Smooth muscle cell (in vitro differentiated cells): Measurements from ENCODE around the gene PEX10. TPM values are rescaled to one million over a fixed set of nuclear protein-coding genes. Genes with fewer than 3 reads are reported as not detected.

Experiments
- DNase-seq: peaks from one replicate; lab custom pipeline; 2025; ENCODE audit not compliant: unreplicated experiment; lab: John Stamatoyannopoulos, UW
- H2AFZ ChIP-seq: fragments of 200-600 bp; sonication (generic); 2 replicates; pipeline ENCODE4 v1.6.0; 2016; ENCODE audit warnings: antibody characterized with exemption, low read depth, mild to moderate bottlenecking
- H3F3A ChIP-seq: fragments of 200-600 bp; sonication (generic); 2 replicates; pipeline ENCODE4 v1.6.0; 2017; ENCODE audit warnings: antibody characterized with exemption, low read depth
- H3K27ac ChIP-seq: fragments of 200-600 bp; sonication (generic); 2 replicates; pipeline ENCODE4 v1.5.1; 2016; ENCODE audit warnings: low read depth, mild to moderate bottlenecking
- H3K27me3 ChIP-seq: fragments of 200-600 bp; sonication (generic); 2 replicates; pipeline ENCODE4 v1.6.1; 2016; ENCODE audit warnings: low read depth, mild to moderate bottlenecking
- H3K36me3 ChIP-seq: fragments of 200-600 bp; sonication (generic); 2 replicates; pipeline ENCODE4 v1.5.1; 2016; ENCODE audit warnings: low read depth
- H3K4me1 ChIP-seq: fragments of 200-600 bp; sonication (generic); 2 replicates; pipeline ENCODE4 v1.5.1; 2016; ENCODE audit warnings: low read depth
- H3K4me2 ChIP-seq: fragments of 200-600 bp; sonication (generic); 2 replicates; pipeline ENCODE4 v1.6.0; 2016; ENCODE audit warnings: mild to moderate bottlenecking
- H3K4me3 ChIP-seq: fragments of 200-600 bp; sonication (generic); 2 replicates; pipeline ENCODE4 v1.5.1; 2016; ENCODE audit warnings: mild to moderate bottlenecking
- H3K79me2 ChIP-seq: fragments of 200-600 bp; sonication (generic); 2 replicates; pipeline ENCODE4 v1.6.0; 2016; ENCODE audit warnings: low read depth, mild to moderate bottlenecking
- H3K9ac ChIP-seq: fragments of 200-600 bp; sonication (generic); 2 replicates; pipeline ENCODE4 v1.6.0; 2016; ENCODE audit warnings: low read depth
- H3K9me3 ChIP-seq: fragments of 200-600 bp; sonication (generic); replicated peaks from 2 replicates; pipeline ENCODE4 v1.5.1; 2016; ENCODE audit warnings: low read depth
- H4K20me1 ChIP-seq: fragments of 200-600 bp; sonication (generic); 2 replicates; pipeline ENCODE4 v1.6.0; 2016; ENCODE audit warnings: low read depth
- WGBS: methylation state at CpG from one replicate; pipeline ENCODE4 v1.1.7; 2016; ENCODE audit warnings: low lambda C conversion rate; 5-methylcytosine and 5-hydroxymethylcytosine counted together
- polyA plus RNA-seq: library from polyadenylated mRNA; unstranded; fragments of >200 nt; fragmentation: Nextera tagmentation; extraction: Ambion mirVana; gene quantifications from 2 replicates; pipeline ENCODE4 v1.2.1, GENCODE V29; 2016
- total RNA-seq: library from RNA; depleted of rRNA; stranded (reverse); fragments of >200 nt; gene quantifications from 2 replicates; pipeline ENCODE4 v1.2.3, GENCODE V29; 2014
- TF ChIP-seq, protein P1 (sequence below): fragments of 200-600 bp; sonication (generic); IDR thresholded peaks from 2 replicates; pipeline ENCODE4 v1.5.1; 2017; ENCODE audit warnings: borderline replicate concordance, mild to moderate bottlenecking, antibody characterized with exemption; ENCODE audit not compliant: insufficient read depth, poor library complexity, severe bottlenecking

The PEX10 gene
- total and polyA plus RNA-seq, 2 experiments from 2014 or later, result 14.0 to 20.3 TPM

DNA sequence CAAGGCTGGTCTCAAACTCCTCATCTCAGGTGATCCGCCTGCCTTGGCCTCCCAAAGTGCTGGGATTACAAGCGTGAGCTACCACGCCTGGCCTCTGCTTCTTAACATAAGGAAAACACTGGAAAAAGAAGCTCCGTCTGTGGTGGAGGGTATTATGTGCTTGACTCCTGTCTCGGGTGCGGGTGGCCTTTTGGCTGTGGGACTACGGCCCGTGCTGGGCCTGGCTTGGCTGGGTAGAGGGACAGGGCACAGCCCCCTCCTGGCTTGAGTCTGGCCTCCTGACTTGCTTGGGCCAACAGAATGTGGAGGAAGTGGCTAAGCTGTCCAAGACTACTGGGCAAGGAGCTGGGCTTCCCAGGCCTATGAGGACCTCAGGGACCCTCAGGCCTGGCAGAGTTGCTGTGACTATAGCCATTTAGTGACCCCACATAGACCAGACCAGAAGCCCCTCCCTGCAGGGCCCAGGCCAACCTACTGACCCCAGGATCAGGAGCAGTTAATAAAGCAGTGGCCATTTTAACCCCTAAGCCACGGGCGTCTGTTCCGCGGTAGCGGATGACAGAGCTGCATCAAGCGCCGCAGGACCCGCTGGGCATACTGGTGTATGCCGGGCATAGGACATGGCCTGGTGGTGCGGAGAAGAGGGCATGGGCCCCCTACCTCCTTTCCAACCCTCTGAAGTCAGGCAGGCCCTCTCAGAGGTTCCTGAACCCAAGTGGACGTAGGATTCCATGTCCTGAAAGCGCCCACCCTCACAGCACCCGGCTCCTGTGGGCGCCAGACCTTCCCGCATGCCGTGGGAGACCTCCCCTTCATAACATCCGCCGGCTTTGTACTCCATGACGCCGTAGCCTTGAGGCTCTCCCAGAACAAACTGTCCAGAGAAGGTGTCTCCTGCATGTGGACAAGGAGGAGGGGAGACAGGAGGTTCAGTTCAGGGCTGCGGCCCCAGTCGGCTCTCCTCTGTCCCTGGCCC lies 25.4 kb downstream of the PEX10 start:
- Histone ChIP-seq H3K79me2 (peaks cover 17% of the 10 kb centered on the region), H2AFZ (no peak overlapping the region), H3K4me1 (peaks cover 6% of the 10 kb centered on the region), H3F3A (no peaks in the 10 kb centered on the region), H3K27ac (no peak overlapping the region), H3K9ac (no peak overlapping the region), H3K4me2 (no peak overlapping the region), H3K27me3 (no peaks in the 10 kb centered on the region), H4K20me1 (no peaks in the 10 kb centered on the region), H3K4me3 (no peak overlapping the region), H3K9me3 (no peaks in the 10 kb centered on the region), H3K36me3 (no peaks in the 10 kb centered on the region)
- no peak for DNase-seq
- WGBS, result 97% methylated on average over 30 of the region's 30 CpGs
- TF ChIP-seq, protein P1, sequence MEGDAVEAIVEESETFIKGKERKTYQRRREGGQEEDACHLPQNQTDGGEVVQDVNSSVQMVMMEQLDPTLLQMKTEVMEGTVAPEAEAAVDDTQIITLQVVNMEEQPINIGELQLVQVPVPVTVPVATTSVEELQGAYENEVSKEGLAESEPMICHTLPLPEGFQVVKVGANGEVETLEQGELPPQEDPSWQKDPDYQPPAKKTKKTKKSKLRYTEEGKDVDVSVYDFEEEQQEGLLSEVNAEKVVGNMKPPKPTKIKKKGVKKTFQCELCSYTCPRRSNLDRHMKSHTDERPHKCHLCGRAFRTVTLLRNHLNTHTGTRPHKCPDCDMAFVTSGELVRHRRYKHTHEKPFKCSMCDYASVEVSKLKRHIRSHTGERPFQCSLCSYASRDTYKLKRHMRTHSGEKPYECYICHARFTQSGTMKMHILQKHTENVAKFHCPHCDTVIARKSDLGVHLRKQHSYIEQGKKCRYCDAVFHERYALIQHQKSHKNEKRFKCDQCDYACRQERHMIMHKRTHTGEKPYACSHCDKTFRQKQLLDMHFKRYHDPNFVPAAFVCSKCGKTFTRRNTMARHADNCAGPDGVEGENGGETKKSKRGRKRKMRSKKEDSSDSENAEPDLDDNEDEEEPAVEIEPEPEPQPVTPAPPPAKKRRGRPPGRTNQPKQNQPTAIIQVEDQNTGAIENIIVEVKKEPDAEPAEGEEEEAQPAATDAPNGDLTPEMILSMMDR, result no peak

DNA sequence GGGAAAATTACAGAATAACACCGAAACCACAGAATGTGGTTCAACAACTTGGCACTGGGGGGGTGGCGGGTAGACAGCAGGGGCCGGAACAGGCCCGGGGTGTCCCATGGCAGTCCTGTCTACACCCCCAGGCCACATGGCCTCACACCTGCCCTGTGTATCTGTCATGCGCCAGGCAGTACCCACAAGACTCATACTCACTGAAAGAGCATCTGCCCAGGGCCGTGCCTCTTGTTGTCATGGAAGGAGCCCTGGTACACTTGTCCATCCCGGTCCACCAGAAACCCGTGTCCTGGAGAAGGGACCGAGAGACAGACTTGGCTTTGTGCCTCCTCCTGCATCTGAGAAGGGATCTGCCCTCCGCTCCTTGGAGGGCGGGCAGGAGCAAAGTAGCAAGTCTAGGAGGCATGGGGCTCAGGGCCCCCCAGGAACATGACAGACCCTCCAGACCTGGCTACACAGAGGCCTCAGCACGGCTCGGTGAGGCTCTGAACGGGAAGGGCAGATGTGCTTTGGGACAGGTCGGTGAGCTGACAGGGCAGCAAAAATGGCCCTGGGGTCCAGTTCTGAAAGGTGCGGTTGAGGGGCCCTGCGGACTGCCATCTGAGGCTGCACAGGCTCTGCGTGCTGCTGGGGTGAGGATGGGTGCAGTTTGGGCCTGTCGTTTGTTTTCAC lies 26.6 kb downstream of the PEX10 start:
- Histone ChIP-seq H3F3A (no peaks in the 10 kb centered on the region), H3K4me2 (no peak overlapping the region), H4K20me1 (no peaks in the 10 kb centered on the region), H3K36me3 (no peaks in the 10 kb centered on the region), H3K9ac (no peak overlapping the region), H3K4me3 (no peak overlapping the region), H3K27me3 (no peaks in the 10 kb centered on the region), H3K79me2 (peaks cover 10% of the 10 kb centered on the region), H3K27ac (no peak overlapping the region), H3K9me3 (no peaks in the 10 kb centered on the region), H3K4me1 (peaks cover 5% of the 10 kb centered on the region), H2AFZ (no peak overlapping the region)
- TF ChIP-seq, protein P1, result no peak
- DNase-seq, result no peak
- 96% methylated on average over 19 of the region's 19 CpGs for WGBS

DNA sequence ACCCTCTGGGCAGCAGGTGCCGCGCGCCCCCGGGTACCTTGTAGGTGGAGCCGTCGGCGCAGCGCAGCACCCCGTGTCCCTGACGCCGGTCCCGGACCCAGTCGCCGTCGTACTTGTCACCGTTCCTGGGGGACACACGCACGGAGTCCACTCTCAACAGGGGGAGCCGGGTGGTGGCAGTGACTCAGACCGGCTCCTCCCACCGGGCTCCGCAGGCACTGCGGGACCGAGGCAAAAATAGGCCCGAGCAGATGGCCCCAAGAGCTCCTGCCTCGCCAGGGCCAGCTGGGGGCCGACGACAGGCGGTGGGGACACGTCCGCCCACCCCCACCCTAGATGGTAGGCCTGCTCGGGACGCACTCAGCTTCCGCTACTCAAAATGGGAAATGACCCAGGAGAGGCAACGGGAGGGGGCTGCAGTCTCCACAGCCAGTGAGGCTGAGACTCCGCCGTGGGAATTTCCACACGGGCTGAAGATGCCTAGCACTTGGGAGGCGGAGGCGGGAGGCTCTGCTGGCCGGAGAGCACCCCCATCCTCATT lies 27.4 kb downstream of the PEX10 start:
- H3K36me3 ChIP-seq, result no peaks in the 10 kb centered on the region
- H3K4me1 ChIP-seq, result no peaks in the 10 kb centered on the region
- DNase-seq, result no peak
- H4K20me1 ChIP-seq, result no peaks in the 10 kb centered on the region
- peaks cover 4% of the 10 kb centered on the region for H3K79me2 ChIP-seq
- no peaks in the 10 kb centered on the region for H3F3A ChIP-seq
- no peak overlapping the region for H3K4me2 ChIP-seq
- 83% methylated on average over 41 of the region's 41 CpGs for WGBS
- H3K9ac ChIP-seq, result no peak overlapping the region
- H3K27me3 ChIP-seq, result no peaks in the 10 kb centered on the region
- H3K27ac ChIP-seq, result no peak overlapping the region
- no peaks in the 10 kb centered on the region for H3K9me3 ChIP-seq
- H3K4me3 ChIP-seq, result no peak overlapping the region
- TF ChIP-seq, protein P1, result no peak
- no peak overlapping the region for H2AFZ ChIP-seq
